ENCODE measurements around the gene SDK1. TPM values are rescaled to one million over a fixed set of nuclear protein-coding genes. Genes with fewer than 3 reads are reported as not detected.

SDK1 gene
- total RNA-seq, 4 donors from 2014 or later: 2.5 to 12.9 (median 6.1) TPM

DNA sequence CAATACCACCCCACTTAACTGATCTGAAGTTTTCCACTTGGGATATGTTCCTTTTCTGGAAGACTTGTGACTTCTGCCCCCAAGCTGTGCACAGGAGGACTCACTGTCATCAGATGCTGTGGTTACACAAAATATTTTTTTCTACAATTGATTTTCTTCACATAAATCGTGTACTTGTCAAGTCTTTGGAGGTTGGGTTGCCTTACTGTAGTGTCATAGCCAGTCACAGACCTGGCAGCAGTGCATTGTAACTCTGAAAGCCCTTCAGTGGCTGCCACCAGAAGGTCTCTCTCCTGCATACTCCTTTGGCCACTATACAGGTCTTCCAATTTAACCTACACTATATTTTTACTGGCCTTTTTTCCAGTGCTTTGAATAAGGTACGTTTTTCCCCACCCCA, 73.2 kb downstream of the SDK1 start:
- H3K4me1 ChIP-seq: no peaks in the 10 kb centered on the region
- H3K27me3 ChIP-seq: peaks cover 4% of the 10 kb centered on the region
- DNase-seq (ENCODE audit: low spot score in 2 of 2): no peak
- no peaks in the 10 kb centered on the region for H3K9me3 ChIP-seq
- H3K36me3 ChIP-seq: no peaks in the 10 kb centered on the region
- no peak for TF ChIP-seq POLR2AphosphoS5 (IDR thresholded peaks at IDR 0.05)
- TF ChIP-seq POLR2A (IDR thresholded peaks at IDR 0.05): no peak
- TF ChIP-seq CTCF (IDR thresholded peaks at IDR 0.05): no peak
- no peak for TF ChIP-seq EP300 (IDR thresholded peaks at IDR 0.05)
- 85% methylated on average over 2 of the region's 2 CpGs for WGBS
- H3K4me3 ChIP-seq: no peak overlapping the region
- H3K27ac ChIP-seq: no peak overlapping the region

DNA sequence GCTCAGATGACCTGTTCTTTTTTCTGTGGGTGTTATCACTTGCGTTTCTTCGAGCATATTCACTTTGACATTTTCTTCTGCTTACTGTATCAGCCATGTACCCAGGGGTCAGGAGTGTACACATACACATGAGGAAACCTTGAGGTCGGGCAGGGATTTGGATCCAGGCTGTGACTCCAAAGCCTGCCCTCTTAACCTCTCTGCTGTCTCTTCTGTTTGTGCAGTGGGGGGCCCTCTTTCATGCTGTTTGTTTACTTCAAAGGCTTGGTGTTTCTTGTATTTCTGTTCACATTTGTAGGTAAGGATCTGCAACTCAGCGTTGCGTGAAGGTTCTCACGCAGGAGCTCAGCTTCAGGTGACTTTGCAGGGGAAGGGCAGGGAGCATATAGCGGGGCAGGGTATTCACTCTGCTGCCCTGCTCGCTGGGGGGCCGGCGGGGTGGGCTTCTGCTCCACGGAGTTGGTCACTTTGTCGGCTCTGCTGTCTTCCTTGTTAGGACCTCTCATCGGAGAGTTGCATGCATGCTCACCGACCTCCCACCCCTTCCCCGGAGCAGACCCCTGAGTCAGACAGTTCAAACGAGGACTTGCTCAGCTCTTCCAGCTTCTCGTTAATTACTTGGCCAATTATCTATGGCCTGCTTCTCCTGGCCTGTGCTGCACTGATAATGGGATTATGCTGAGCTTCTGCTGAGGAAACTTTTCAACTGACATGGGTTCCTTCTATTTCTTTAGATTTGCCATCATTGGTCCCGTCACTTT, 77.5 kb downstream of the SDK1 start:
- 93% methylated on average over 15 of the region's 18 CpGs for WGBS
- TF ChIP-seq POLR2AphosphoS5 (IDR thresholded peaks at IDR 0.05) (no peak), POLR2A (IDR thresholded peaks at IDR 0.05) (no peak), CTCF (IDR thresholded peaks at IDR 0.05) (no peak), EP300 (IDR thresholded peaks at IDR 0.05) (no peak)
- Histone ChIP-seq H3K27ac (no peak overlapping the region), H3K9me3 (no peaks in the 10 kb centered on the region), H3K27me3 (no peaks in the 10 kb centered on the region), H3K4me1 (no peaks in the 10 kb centered on the region), H3K36me3 (no peaks in the 10 kb centered on the region), H3K4me3 (no peak overlapping the region)
- DNase-seq (ENCODE audit: low spot score in 2 of 2): no peak

DNA sequence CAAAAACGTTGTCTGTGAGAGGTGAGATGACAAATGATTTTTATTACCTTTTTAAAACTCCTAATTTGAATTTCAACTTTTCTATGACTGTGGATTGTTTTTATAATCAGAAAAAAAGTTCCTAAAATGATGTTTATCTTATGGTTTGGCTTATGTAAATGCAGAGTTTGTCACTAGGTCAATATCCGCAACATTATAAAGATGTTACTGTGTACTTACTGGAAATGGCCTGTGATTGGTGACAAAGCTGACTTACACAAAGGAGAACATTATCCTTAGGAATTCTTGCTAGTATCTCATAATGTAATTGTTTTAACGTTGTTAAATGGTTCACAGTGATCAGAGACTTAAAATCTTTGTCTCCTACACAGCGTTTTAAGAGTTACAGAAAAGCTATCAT, 79.0 kb downstream of the SDK1 start:
- Histone ChIP-seq H3K9me3 (no peaks in the 10 kb centered on the region), H3K36me3 (no peaks in the 10 kb centered on the region), H3K27me3 (no peaks in the 10 kb centered on the region), H3K27ac (no peak overlapping the region), H3K4me1 (no peaks in the 10 kb centered on the region), H3K4me3 (no peak overlapping the region)
- no peak for TF ChIP-seq EP300 (IDR thresholded peaks at IDR 0.05)
- TF ChIP-seq CTCF (IDR thresholded peaks at IDR 0.05): no peak
- no peak for TF ChIP-seq POLR2A (IDR thresholded peaks at IDR 0.05)
- no peak for TF ChIP-seq POLR2AphosphoS5 (IDR thresholded peaks at IDR 0.05)
- DNase-seq (ENCODE audit: low spot score in 2 of 2): no peak
- 83% methylated on average over 4 of the region's 4 CpGs for whole genome bisulfite sequencing

DNA sequence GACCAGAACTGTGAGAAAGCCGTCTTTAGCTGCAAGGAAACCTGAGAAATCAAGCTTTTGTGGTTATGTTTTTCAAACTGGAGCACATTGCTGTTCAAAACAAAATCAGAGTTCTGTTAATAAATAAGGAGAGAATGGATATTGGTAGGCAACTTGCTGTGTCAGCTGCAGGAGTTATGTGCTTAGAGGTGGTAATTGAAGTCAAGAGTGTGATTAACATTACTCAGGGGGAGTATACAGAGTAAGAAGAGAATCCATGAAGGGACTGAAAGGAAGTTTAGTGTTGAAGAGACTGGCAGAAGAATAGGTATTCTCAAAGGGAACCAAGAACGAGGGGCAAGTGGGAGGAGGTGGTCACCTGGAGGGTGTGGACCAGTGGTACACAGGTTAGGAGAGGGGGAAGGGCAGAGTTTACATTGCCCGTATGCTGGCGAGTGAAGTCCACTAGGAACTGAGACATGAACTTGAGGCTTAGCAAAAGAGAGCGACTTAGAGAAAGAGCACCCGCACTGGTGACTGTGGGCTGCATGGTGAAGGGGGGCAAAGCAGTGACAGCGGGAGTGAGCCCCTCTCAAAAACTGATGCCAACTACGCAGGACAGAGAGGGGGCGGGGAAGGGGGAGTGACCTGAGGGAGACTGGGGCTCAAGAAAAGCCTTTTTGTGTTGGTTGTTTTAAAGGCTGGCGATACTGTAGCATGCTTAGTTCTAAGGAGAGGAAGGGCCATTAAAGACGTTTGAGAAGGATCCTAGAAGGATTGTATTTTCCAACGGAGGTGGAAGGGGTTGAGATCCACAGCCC, 80.0 kb downstream of the SDK1 start:
- DNase-seq (ENCODE audit: low spot score in 2 of 2): no peak
- Histone ChIP-seq H3K36me3 (no peaks in the 10 kb centered on the region), H3K27me3 (no peaks in the 10 kb centered on the region), H3K9me3 (no peaks in the 10 kb centered on the region), H3K4me1 (no peaks in the 10 kb centered on the region), H3K4me3 (no peak overlapping the region), H3K27ac (no peak overlapping the region)
- no peak for TF ChIP-seq POLR2A (IDR thresholded peaks at IDR 0.05)
- no peak for TF ChIP-seq EP300 (IDR thresholded peaks at IDR 0.05)
- TF ChIP-seq CTCF (IDR thresholded peaks at IDR 0.05): no peak
- TF ChIP-seq POLR2AphosphoS5 (IDR thresholded peaks at IDR 0.05): no peak
- 85% methylated on average over 12 of the region's 12 CpGs for WGBS
